Upper lobe of left lung (tissue), 4 donors: Measurements from ENCODE around the gene SLC23A3.

ENCODE experiments used
- CTCF ChIP-seq, 6 experiments: fragments of 450-650 bp in 4 of 6; fragments of 200-600 bp in 2 of 6; sonication (generic) in 2 of 6; IDR thresholded peaks; one replicate each; pipeline ENCODE4 v1.5.1; 2016 to 2019; ENCODE audit warnings: antibody characterized with exemption in 6 of 6
- POLR2A ChIP-seq, 4 donors: fragments of 450-650 bp; IDR thresholded peaks; one replicate each; pipeline ENCODE4 v1.5.1; 2016 to 2017; ENCODE audit warnings: antibody characterized with exemption in 4 of 4, mild to moderate bottlenecking in 2 of 4
- POLR2AphosphoS5 ChIP-seq, 2 donors: sonication (generic); formaldehyde crosslinking; IDR thresholded peaks; one replicate each; pipeline ENCODE4 v1.5.1; 2017; ENCODE audit warnings: antibody characterized with exemption in 2 of 2

GRCh38 chr2:219218217-219218731 is 48.4 kb upstream of the SLC23A3 start:
- TF ChIP-seq CTCF (IDR thresholded peaks at IDR 0.05) (peak in 1 of 6 experiments; percentile 20), POLR2AphosphoS5 (IDR thresholded peaks at IDR 0.05) (no peak), POLR2A (IDR thresholded peaks at IDR 0.05) (peak in 1 of 4 donors; percentile 6)
